ENCODE results near the gene LMO7. TPM values are rescaled to one million over a fixed set of nuclear protein-coding genes. Genes with fewer than 3 reads are reported as not detected.

The LMO7 gene
- total RNA-seq, 1 experiment from 2014 or later: 20.4 TPM

GRCh38 chr13:75861786-75862185 lies 225.7 kb downstream of the LMO7 start:
- Histone ChIP-seq H2BK15ac (ENCODE audit: low read depth, low read length) (no peak overlapping the region), H4K8ac (replicated peaks; ENCODE audit: insufficient read length, low read depth, low read length) (no peak overlapping the region), H4K20me1 (ENCODE audit: control insufficient read depth, insufficient read depth, insufficient read length) (no peaks in the 10 kb centered on the region), H2AFZ (ENCODE audit: low read length) (no peak overlapping the region), H2BK120ac (ENCODE audit: low read depth, low read length, poor library complexity, severe bottlenecking) (no peak overlapping the region), H3K18ac (ENCODE audit: insufficient read length, low read depth, low read length) (no peak overlapping the region), H3K27me3 (ENCODE audit: insufficient read depth, low read length) (no peaks in the 10 kb centered on the region), H3K14ac (ENCODE audit: insufficient read depth, low read length) (peak overlapping the region; percentile 40; the same call in 1 of the 2 replicates), H2BK5ac (ENCODE audit: insufficient read length, low read length) (no peak overlapping the region), H3K4me2 (ENCODE audit: insufficient read depth, insufficient read length, low read length) (no peak overlapping the region), H4K91ac (ENCODE audit: insufficient read length, low read depth, low read length) (no peak overlapping the region), H3K56ac (ENCODE audit: insufficient read length, low read depth, low read length) (no peak overlapping the region), H3K27ac (ENCODE audit: insufficient read length, low read depth, low read length) (no peak overlapping the region), H2AK5ac (ENCODE audit: insufficient read length, low read length) (no peak overlapping the region), H3K4me1 (ENCODE audit: insufficient read depth, low read length) (no peaks in the 10 kb centered on the region), H3K9ac (ENCODE audit: extremely low read depth, insufficient read length, low read length) (no peak overlapping the region), H3K23me2 (ENCODE audit: insufficient read length, low read depth, low read length, poor library complexity, severe bottlenecking) (no peaks in the 10 kb centered on the region), H3T11ph (ENCODE audit: low read length) (no peak overlapping the region), H3K79me1 (ENCODE audit: insufficient read depth, low read depth, low read length, poor library complexity, severe bottlenecking) (no peaks in the 10 kb centered on the region), H4K5ac (ENCODE audit: insufficient read length, low read depth, low read length) (no peak overlapping the region), H3K79me2 (ENCODE audit: insufficient read depth, low read length) (no peaks in the 10 kb centered on the region), H2BK20ac (ENCODE audit: low read depth, low read length, poor library complexity, severe bottlenecking) (no peak overlapping the region), H2BK12ac (ENCODE audit: insufficient read length, low read depth, low read length) (no peak overlapping the region), H3K4ac (ENCODE audit: low read depth, low read length) (no peak overlapping the region), H3K23ac (ENCODE audit: insufficient read length, low read depth, low read length) (no peak overlapping the region), H3K9me3 (ENCODE audit: control insufficient read depth, low read depth, low read length) (no peaks in the 10 kb centered on the region)
- Mint-ChIP-seq H3K27ac (no peak overlapping the region; a peak in 1 of 7 replicates), H3K4me3 (no peak overlapping the region), H3K9me3 (no peaks in the 10 kb centered on the region; a peak in 1 of 5 replicates), H3K36me3 (ENCODE audit: insufficient read depth in 1 of 3, low read depth in 3 of 3) (no peaks in the 10 kb centered on the region), H3K4me1 (peaks cover 0 to 2% of the 10 kb centered on the region in 2 experiments; a peak in 1 of 4 replicates), H3K27me3 (ENCODE audit: low read depth) (no peaks in the 10 kb centered on the region)
- DNase-seq: no peak
- TF ChIP-seq CTCF (conservative IDR thresholded peaks at IDR 0.05): no peak
